ENCODE results near the gene PLEKHA6. TPM values are rescaled to one million over a fixed set of nuclear protein-coding genes. Genes with fewer than 3 reads are reported as not detected.

Gene PLEKHA6
- polyA plus RNA-seq, 1 donor from 2014 or later, result 22.6 TPM

- no peaks in the 10 kb centered on the region for H3K79me2 ChIP-seq (replicated peaks; ENCODE audit: insufficient read depth, low read length)
- no peaks in the 10 kb centered on the region for H3F3A ChIP-seq (ENCODE audit: insufficient read depth, low read length, poor library complexity, severe bottlenecking)
- H3K36me3 ChIP-seq (ENCODE audit: insufficient read depth, low read length), result no peaks in the 10 kb centered on the region
- no peak for TF ChIP-seq CTCF (IDR thresholded peaks at IDR 0.05; ENCODE audit: poor library complexity, severe bottlenecking)
- no peak for TF ChIP-seq TAF1 (IDR thresholded peaks at IDR 0.05; ENCODE audit: low read depth)
- TF ChIP-seq EZH2 (IDR thresholded peaks at IDR 0.05; ENCODE audit: borderline replicate concordance, insufficient read depth, low read length, poor library complexity, severe bottlenecking), result no peak
- TF ChIP-seq REST (IDR thresholded peaks at IDR 0.05; ENCODE audit: borderline replicate concordance), result no peak
- TF ChIP-seq POLR2AphosphoS5 (IDR thresholded peaks at IDR 0.05), result no peak
- no peak for TF ChIP-seq SMC3 (conservative IDR thresholded peaks at IDR 0.05; ENCODE audit: poor library complexity)
- TF ChIP-seq MXI1 (conservative IDR thresholded peaks at IDR 0.05; ENCODE audit: poor library complexity, severe bottlenecking), result no peak
- TF ChIP-seq RAD21 (conservative IDR thresholded peaks at IDR 0.05), result no peak
- no peak for TF ChIP-seq EP300 (conservative IDR thresholded peaks at IDR 0.05; ENCODE audit: poor library complexity, severe bottlenecking)
- no peak overlapping the region for H3K27ac ChIP-seq (ENCODE audit: low read length)
- no peak overlapping the region for H3K4me2 ChIP-seq (ENCODE audit: low read length)
- no peak overlapping the region for H3K9ac ChIP-seq (ENCODE audit: low read length)
- no peaks in the 10 kb centered on the region for H4K20me1 ChIP-seq (ENCODE audit: insufficient read depth)
- H3K27me3 ChIP-seq (ENCODE audit: insufficient read depth, low read depth, low read length), result peaks cover 21% of the 10 kb centered on the region
- H3K4me3 ChIP-seq (ENCODE audit: low read length), result no peak overlapping the region
- no peaks in the 10 kb centered on the region for H3K9me2 ChIP-seq (ENCODE audit: insufficient read depth, low read length)
- H3K9me3 ChIP-seq (ENCODE audit: low read length), result no peaks in the 10 kb centered on the region
- H2AFZ ChIP-seq (ENCODE audit: low read depth, low read length), result no peak overlapping the region
Measured at GRCh38 chr1:204211046-204211445, 148.7 kb downstream of the PLEKHA6 start.

GRCh38 chr1:204207136-204207616 lies 152.6 kb downstream of the PLEKHA6 start:
- H3K9me2 ChIP-seq (ENCODE audit: insufficient read depth, low read length), result no peaks in the 10 kb centered on the region
- H3K9me3 ChIP-seq (ENCODE audit: low read length), result no peaks in the 10 kb centered on the region
- TF ChIP-seq SMC3 (conservative IDR thresholded peaks at IDR 0.05; ENCODE audit: poor library complexity), result peak; percentile 89
- TF ChIP-seq POLR2AphosphoS5 (IDR thresholded peaks at IDR 0.05), result no peak
- TF ChIP-seq RAD21 (conservative IDR thresholded peaks at IDR 0.05), result peak; percentile 77
- peak; percentile 87 for TF ChIP-seq CTCF (IDR thresholded peaks at IDR 0.05; ENCODE audit: poor library complexity, severe bottlenecking)
- TF ChIP-seq MXI1 (conservative IDR thresholded peaks at IDR 0.05; ENCODE audit: poor library complexity, severe bottlenecking), result peak; percentile 21
- no peak for TF ChIP-seq REST (IDR thresholded peaks at IDR 0.05; ENCODE audit: borderline replicate concordance)
- H3K79me2 ChIP-seq (replicated peaks; ENCODE audit: insufficient read depth, low read length), result no peaks in the 10 kb centered on the region
- H3K4me3 ChIP-seq (ENCODE audit: low read length), result no peak overlapping the region
- H3K4me2 ChIP-seq (ENCODE audit: low read length), result no peak overlapping the region
- no peak overlapping the region for H2AFZ ChIP-seq (ENCODE audit: low read depth, low read length)
- no peaks in the 10 kb centered on the region for H4K20me1 ChIP-seq (ENCODE audit: insufficient read depth)
- H3F3A ChIP-seq (ENCODE audit: insufficient read depth, low read length, poor library complexity, severe bottlenecking), result no peaks in the 10 kb centered on the region
- peaks cover 5% of the 10 kb centered on the region for H3K27me3 ChIP-seq (ENCODE audit: insufficient read depth, low read depth, low read length)
- no peak overlapping the region for H3K9ac ChIP-seq (ENCODE audit: low read length)
- no peak overlapping the region for H3K27ac ChIP-seq (ENCODE audit: low read length)
- H3K36me3 ChIP-seq (ENCODE audit: insufficient read depth, low read length), result no peaks in the 10 kb centered on the region

All from neural cell (in vitro differentiated cells).